ENCODE results near the gene LHPP. TPM values are rescaled to one million over a fixed set of nuclear protein-coding genes. Genes with fewer than 3 reads are reported as not detected.

Gene LHPP
- total and polyA plus RNA-seq, 2 experiments from 2014 or later: 27.4 to 40.2 TPM

DNA sequence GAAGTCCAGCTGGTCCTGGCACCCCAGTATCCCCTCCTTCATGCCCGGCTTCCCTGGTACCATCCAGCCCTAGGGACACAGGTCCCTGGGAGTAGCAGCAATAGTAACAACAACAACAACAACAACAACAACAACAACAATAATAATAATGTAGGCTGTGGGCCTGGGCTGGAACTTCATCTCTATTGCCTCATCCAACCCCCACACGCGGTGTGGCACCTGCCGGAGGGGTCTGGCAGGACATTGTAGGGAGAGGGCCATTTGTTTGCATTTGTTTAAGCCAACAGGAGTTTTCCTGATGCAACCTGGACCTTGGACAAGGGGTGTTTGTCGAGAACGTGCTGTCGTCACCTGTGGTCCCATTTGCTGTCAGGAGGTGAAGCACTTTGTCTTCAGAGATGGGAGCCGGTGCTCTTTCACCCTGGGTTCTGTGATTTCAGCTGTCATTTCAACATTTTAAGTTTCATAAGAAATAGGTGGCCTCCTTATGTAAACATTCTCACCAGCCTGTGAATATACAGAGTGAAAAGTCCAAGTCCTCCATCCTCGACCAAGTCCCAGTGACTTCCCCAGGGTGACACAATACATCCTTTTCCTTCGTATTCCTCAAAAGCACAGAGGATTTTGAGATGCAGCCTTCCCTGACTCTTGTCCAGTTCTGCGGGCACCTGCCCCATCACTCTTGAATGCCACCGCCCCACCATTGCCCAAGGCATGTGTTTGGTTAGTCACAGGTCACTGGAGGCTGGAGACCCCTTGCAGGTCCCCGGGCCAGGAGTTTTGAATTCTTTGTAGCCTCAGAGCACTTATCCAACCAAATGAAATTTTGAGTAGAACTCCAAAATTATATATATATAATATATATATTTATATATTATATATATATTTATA, 9.2 kb downstream of the LHPP start (continued):
- TF ChIP-seq STAT1 (IDR thresholded peaks at IDR 0.05; ENCODE audit: unreplicated experiment) (no peak), CREB1 (CRISPR knock-in tag; IDR thresholded peaks at IDR 0.05; ENCODE audit: low read depth) (no peak), EZH2 (IDR thresholded peaks at IDR 0.05; ENCODE audit: low read depth, unreplicated experiment) (no peak), POLR2AphosphoS5 (IDR thresholded peaks at IDR 0.05; ENCODE audit: low read depth) (no peak), ZNF331 (CRISPR knock-in tag; IDR thresholded peaks at IDR 0.05; ENCODE audit: low read depth) (no peak), NANOG (IDR thresholded peaks at IDR 0.05; ENCODE audit: borderline replicate concordance) (no peak), EZH2phosphoT487 (IDR thresholded peaks at IDR 0.05; ENCODE audit: unreplicated experiment) (no peak)
- TF ChIP-seq, protein P1, sequence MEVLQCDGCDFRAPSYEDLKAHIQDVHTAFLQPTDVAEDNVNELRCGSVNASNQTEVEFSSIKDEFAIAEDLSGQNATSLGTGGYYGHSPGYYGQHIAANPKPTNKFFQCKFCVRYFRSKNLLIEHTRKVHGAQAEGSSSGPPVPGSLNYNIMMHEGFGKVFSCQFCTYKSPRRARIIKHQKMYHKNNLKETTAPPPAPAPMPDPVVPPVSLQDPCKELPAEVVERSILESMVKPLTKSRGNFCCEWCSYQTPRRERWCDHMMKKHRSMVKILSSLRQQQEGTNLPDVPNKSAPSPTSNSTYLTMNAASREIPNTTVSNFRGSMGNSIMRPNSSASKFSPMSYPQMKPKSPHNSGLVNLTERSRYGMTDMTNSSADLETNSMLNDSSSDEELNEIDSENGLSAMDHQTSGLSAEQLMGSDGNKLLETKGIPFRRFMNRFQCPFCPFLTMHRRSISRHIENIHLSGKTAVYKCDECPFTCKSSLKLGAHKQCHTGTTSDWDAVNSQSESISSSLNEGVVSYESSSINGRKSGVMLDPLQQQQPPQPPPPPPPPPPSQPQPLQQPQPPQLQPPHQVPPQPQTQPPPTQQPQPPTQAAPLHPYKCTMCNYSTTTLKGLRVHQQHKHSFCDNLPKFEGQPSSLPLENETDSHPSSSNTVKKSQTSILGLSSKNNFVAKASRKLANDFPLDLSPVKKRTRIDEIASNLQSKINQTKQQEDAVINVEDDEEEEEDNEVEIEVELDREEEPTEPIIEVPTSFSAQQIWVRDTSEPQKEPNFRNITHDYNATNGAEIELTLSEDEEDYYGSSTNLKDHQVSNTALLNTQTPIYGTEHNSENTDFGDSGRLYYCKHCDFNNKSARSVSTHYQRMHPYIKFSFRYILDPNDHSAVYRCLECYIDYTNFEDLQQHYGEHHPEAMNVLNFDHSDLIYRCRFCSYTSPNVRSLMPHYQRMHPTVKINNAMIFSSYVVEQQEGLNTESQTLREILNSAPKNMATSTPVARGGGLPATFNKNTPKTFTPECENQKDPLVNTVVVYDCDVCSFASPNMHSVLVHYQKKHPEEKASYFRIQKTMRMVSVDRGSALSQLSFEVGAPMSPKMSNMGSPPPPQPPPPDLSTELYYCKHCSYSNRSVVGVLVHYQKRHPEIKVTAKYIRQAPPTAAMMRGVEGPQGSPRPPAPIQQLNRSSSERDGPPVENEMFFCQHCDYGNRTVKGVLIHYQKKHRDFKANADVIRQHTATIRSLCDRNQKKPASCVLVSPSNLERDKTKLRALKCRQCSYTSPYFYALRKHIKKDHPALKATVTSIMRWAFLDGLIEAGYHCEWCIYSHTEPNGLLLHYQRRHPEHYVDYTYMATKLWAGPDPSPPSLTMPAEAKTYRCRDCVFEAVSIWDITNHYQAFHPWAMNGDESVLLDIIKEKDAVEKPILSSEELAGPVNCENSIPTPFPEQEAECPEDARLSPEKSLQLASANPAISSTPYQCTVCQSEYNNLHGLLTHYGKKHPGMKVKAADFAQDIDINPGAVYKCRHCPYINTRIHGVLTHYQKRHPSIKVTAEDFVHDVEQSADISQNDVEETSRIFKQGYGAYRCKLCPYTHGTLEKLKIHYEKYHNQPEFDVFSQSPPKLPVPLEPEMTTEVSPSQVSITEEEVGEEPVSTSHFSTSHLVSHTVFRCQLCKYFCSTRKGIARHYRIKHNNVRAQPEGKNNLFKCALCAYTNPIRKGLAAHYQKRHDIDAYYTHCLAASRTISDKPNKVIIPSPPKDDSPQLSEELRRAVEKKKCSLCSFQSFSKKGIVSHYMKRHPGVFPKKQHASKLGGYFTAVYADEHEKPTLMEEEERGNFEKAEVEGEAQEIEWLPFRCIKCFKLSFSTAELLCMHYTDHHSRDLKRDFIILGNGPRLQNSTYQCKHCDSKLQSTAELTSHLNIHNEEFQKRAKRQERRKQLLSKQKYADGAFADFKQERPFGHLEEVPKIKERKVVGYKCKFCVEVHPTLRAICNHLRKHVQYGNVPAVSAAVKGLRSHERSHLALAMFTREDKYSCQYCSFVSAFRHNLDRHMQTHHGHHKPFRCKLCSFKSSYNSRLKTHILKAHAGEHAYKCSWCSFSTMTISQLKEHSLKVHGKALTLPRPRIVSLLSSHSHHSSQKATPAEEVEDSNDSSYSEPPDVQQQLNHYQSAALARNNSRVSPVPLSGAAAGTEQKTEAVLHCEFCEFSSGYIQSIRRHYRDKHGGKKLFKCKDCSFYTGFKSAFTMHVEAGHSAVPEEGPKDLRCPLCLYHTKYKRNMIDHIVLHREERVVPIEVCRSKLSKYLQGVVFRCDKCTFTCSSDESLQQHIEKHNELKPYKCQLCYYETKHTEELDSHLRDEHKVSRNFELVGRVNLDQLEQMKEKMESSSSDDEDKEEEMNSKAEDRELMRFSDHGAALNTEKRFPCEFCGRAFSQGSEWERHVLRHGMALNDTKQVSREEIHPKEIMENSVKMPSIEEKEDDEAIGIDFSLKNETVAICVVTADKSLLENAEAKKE (CRISPR knock-in tag; IDR thresholded peaks at IDR 0.05): no peak

DNA sequence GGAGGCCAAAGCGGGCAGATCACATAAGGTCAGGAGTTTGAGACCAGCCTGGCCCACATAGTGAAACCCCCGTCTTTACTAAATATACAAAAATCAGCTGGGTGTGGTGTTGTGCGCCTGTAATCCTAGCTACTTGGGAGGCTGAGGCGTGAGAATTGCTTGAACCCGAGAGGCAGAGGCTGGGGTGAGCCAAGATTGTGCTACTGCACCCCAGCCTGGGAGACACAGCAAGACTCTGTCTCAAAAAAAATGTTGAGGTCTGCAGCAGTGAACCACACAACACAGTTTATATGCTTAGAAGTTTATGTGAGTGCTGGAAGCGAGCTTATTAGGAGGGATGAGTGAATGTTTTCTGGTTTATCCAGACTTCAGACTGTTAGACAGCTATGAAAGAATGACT, 10.4 kb downstream of the LHPP start:
- no peak for ATAC-seq
- Histone ChIP-seq H3K4me1 (ENCODE audit: insufficient read depth) (peaks cover 53% of the 10 kb centered on the region), H3K4me2 (no peak overlapping the region), H3K79me2 (replicated peaks; ENCODE audit: insufficient read depth) (peaks cover 15% of the 10 kb centered on the region), H3F3A (replicated peaks; ENCODE audit: low read depth) (peaks cover 9% of the 10 kb centered on the region), H3K9me2 (ENCODE audit: insufficient read depth) (no peaks in the 10 kb centered on the region), H3K27me3 (ENCODE audit: insufficient read depth) (no peaks in the 10 kb centered on the region), H2AFZ (no peak overlapping the region), H3K4me3 (no peak overlapping the region), H4K20me1 (replicated peaks; ENCODE audit: insufficient read depth) (no peaks in the 10 kb centered on the region), H3K36me3 (ENCODE audit: insufficient read depth) (no peaks in the 10 kb centered on the region), H3K27ac (ENCODE audit: low read depth) (peak overlapping the region; percentile 78)
- DNase-seq (ENCODE audit: low spot score): no peak
- no peak overlapping the region for H3K4me3 Mint-ChIP-seq
- peaks cover 53% of the 10 kb centered on the region for H3K4me1 Mint-ChIP-seq
- peak overlapping the region; percentile 62 for H3K27ac Mint-ChIP-seq
- no peaks in the 10 kb centered on the region; the same call in 2 of the 3 replicates for H3K36me3 Mint-ChIP-seq (ENCODE audit: low read depth)
- H3K9me3 Mint-ChIP-seq: no peaks in the 10 kb centered on the region
- H3K27me3 Mint-ChIP-seq (ENCODE audit: insufficient read depth, low read depth, poor library complexity): peaks cover 15% of the 10 kb centered on the region
- TF ChIP-seq JUNB (IDR thresholded peaks at IDR 0.05; ENCODE audit: unreplicated experiment) (no peak), ZNF331 (CRISPR knock-in tag; IDR thresholded peaks at IDR 0.05; ENCODE audit: low read depth) (no peak), EZH2 (IDR thresholded peaks at IDR 0.05; ENCODE audit: low read depth, unreplicated experiment) (no peak), EZH2phosphoT487 (IDR thresholded peaks at IDR 0.05; ENCODE audit: unreplicated experiment) (no peak), STAT1 (IDR thresholded peaks at IDR 0.05; ENCODE audit: unreplicated experiment) (no peak), NANOG (IDR thresholded peaks at IDR 0.05; ENCODE audit: borderline replicate concordance) (no peak), ZNF114 (CRISPR knock-in tag; IDR thresholded peaks at IDR 0.05) (no peak), POLR2AphosphoS5 (IDR thresholded peaks at IDR 0.05; ENCODE audit: low read depth) (no peak)
- TF ChIP-seq, protein P2, sequence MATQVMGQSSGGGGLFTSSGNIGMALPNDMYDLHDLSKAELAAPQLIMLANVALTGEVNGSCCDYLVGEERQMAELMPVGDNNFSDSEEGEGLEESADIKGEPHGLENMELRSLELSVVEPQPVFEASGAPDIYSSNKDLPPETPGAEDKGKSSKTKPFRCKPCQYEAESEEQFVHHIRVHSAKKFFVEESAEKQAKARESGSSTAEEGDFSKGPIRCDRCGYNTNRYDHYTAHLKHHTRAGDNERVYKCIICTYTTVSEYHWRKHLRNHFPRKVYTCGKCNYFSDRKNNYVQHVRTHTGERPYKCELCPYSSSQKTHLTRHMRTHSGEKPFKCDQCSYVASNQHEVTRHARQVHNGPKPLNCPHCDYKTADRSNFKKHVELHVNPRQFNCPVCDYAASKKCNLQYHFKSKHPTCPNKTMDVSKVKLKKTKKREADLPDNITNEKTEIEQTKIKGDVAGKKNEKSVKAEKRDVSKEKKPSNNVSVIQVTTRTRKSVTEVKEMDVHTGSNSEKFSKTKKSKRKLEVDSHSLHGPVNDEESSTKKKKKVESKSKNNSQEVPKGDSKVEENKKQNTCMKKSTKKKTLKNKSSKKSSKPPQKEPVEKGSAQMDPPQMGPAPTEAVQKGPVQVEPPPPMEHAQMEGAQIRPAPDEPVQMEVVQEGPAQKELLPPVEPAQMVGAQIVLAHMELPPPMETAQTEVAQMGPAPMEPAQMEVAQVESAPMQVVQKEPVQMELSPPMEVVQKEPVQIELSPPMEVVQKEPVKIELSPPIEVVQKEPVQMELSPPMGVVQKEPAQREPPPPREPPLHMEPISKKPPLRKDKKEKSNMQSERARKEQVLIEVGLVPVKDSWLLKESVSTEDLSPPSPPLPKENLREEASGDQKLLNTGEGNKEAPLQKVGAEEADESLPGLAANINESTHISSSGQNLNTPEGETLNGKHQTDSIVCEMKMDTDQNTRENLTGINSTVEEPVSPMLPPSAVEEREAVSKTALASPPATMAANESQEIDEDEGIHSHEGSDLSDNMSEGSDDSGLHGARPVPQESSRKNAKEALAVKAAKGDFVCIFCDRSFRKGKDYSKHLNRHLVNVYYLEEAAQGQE (IDR thresholded peaks at IDR 0.05; ENCODE audit: unreplicated experiment): no peak
- TF ChIP-seq, protein P3, sequence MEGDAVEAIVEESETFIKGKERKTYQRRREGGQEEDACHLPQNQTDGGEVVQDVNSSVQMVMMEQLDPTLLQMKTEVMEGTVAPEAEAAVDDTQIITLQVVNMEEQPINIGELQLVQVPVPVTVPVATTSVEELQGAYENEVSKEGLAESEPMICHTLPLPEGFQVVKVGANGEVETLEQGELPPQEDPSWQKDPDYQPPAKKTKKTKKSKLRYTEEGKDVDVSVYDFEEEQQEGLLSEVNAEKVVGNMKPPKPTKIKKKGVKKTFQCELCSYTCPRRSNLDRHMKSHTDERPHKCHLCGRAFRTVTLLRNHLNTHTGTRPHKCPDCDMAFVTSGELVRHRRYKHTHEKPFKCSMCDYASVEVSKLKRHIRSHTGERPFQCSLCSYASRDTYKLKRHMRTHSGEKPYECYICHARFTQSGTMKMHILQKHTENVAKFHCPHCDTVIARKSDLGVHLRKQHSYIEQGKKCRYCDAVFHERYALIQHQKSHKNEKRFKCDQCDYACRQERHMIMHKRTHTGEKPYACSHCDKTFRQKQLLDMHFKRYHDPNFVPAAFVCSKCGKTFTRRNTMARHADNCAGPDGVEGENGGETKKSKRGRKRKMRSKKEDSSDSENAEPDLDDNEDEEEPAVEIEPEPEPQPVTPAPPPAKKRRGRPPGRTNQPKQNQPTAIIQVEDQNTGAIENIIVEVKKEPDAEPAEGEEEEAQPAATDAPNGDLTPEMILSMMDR (conservative IDR thresholded peaks at IDR 0.05; ENCODE audit: low read depth in 2 of 2): no peak

All from GM23338 (cell line).